Panc1 (cell line): ENCODE measurements around the gene TMEM121. TPM values are rescaled to one million over a fixed set of nuclear protein-coding genes. Genes with fewer than 3 reads are reported as not detected.

Source experiments
- ATAC-seq: fragments of 200-7000 bp; cut with Tn5 transposase; 2 replicates; pipeline ENCODE4 v1.9.1; 2020; ENCODE audit warnings: mild to moderate bottlenecking, moderate library complexity
- BruUV-seq: library from RNA; stranded (reverse); fragments of 400-500 nt; replicated peaks from 2 replicates; lab custom pipeline; 2021; lab: Mats Ljungman, UMichigan
- CTCF ChIA-PET: fragments of 300-600 bp; sonication (Branson Sonifier 250); formaldehyde crosslinking; loops from one replicate; lab custom pipeline; 2022; ENCODE audit warnings: antibody characterized with exemption; lab: Charles Lee
- POLR2A ChIA-PET: fragments of 300-600 bp; sonication (Branson Sonifier 250); formaldehyde crosslinking; loops from one replicate; lab custom pipeline; 2022; ENCODE audit warnings: antibody characterized with exemption; lab: Charles Lee
- DNase-seq: peaks from one replicate; pipeline ENCODE4 v3.0.0-alpha.2; 2010; ENCODE audit warnings: low read depth, low spot score
- H3K27ac ChIP-seq: 2 replicates; pipeline ENCODE4 v1.5.1; 2011; ENCODE audit warnings: mild to moderate bottlenecking, low read length, inconsistent platforms
- H3K27me3 ChIP-seq: fragments of 200-500 bp; sonication (Bioruptor generic); 2 replicates; pipeline ENCODE4 v1.6.0; 2014; ENCODE audit warnings: low read length, inconsistent platforms; ENCODE audit not compliant: control insufficient read depth, insufficient read depth
- H3K36me3 ChIP-seq: fragments of 200-500 bp; sonication (Bioruptor generic); 2 replicates; pipeline ENCODE4 v1.5.1; 2014; ENCODE audit warnings: inconsistent platforms, mild to moderate bottlenecking, low read length, moderate library complexity; ENCODE audit not compliant: control insufficient read depth, insufficient read depth
- H3K4me1 ChIP-seq: 2 replicates; pipeline ENCODE4 v1.5.1; 2011; ENCODE audit warnings: inconsistent platforms, mild to moderate bottlenecking, low read length, moderate library complexity; ENCODE audit not compliant: control insufficient read depth, insufficient read depth
- H3K4me3 ChIP-seq, 2 experiments: 2 replicates each; pipeline ENCODE4 v1.5.1; 2011 to 2012; ENCODE audit warnings: low read depth in 2 of 2, low read length in 2 of 2, mild to moderate bottlenecking in 2 of 2, inconsistent platforms in 1 of 2, moderate library complexity in 1 of 2
- H3K9me3 ChIP-seq: fragments of 200-500 bp; sonication (Bioruptor generic); 2 replicates; pipeline ENCODE4 v1.5.1; 2014; ENCODE audit warnings: low read depth, mild to moderate bottlenecking, inconsistent platforms, low read length, moderate library complexity; ENCODE audit not compliant: control insufficient read depth, insufficient read depth
- CTCF ChIP-seq: fragments of 450-650 bp; IDR thresholded peaks from 2 replicates; pipeline ENCODE4 v1.5.1; 2017; ENCODE audit warnings: mild to moderate bottlenecking
- POLR2AphosphoS5 ChIP-seq: IDR thresholded peaks from 2 replicates; pipeline ENCODE4 v1.6.1; 2012; ENCODE audit warnings: mild to moderate bottlenecking, low read depth, low read length, moderate library complexity
- REST ChIP-seq, 2 experiments: IDR thresholded peaks; 2 replicates each; pipeline ENCODE4 v1.6.1; 2011 to 2012; ENCODE audit warnings: low read depth in 2 of 2, control low read depth in 1 of 2, low read length in 1 of 2, mild to moderate bottlenecking in 1 of 2, moderate library complexity in 1 of 2; ENCODE audit not compliant: insufficient read depth in 1 of 2
- SIN3A ChIP-seq: IDR thresholded peaks from 2 replicates; pipeline ENCODE4 v1.6.1; 2012; ENCODE audit warnings: low read depth, mild to moderate bottlenecking, low read length, moderate library complexity, borderline replicate concordance; ENCODE audit not compliant: insufficient read depth
- TCF7L2 ChIP-seq: IDR thresholded peaks from 2 replicates; pipeline ENCODE4 v1.6.1; 2011; ENCODE audit warnings: mild to moderate bottlenecking, low read depth, low read length, inconsistent platforms
- in situ Hi-C: cut with HindIII; loops from 2 replicates; pipeline ENCODE4 v1.10.0; 2016; ENCODE audit warnings: low sequenced_read_pairs, low pct_unique_long_range_greater_than_20kb
- intact Hi-C: fragments of 100-400 bp; cut with micrococcal nuclease; formaldehyde crosslinking; loops from one replicate; pipeline ENCODE4 v1.10.0; 2022; ENCODE audit not compliant: unreplicated experiment
- total RNA-seq: library from RNA; stranded (reverse); gene quantifications from one replicate; pipeline ENCODE4 v1.2.1, GENCODE V29; 2021; ENCODE audit not compliant: unreplicated experiment

The TMEM121 gene
- total RNA-seq, 1 experiment from 2014 or later: 4.6 TPM

DNA sequence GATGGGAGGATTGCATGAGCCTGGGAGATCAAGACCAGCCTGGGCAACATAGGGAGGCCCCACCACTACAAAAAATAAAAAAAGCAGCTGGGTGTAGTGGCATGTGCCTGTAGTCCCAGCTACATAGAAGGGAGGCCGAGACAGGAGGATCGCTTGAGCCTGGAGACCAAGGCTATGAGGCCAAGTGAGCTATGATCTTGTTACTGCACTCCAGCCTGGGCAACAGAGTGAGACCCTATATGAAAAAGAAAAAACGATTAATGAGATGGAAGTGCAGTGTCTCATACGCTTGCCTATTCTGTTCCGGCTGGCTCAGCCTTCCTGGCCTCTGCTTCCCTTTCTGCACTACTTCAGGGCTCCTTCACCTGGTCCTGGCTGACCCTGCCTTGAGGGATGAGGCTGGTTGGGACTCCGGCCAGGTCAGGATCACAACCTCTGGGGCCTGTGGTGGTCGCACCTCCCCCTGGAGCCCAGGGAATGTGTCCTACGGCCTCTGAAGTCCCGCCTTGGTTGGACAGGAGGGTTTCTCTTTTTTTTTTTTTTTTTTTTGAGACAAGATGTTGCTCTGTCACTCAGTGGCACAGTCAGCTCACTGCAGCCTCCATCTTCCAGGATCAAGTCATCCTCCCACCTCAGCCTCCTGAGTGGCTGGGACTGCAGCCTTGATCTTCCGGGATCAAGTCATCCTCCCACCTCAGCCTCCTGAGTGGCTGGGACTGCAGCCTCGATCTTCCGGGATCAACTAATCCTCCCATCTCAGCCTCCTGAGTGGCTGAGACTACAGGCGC, 24.7 kb upstream of the TMEM121 start:
- Histone ChIP-seq H3K4me1 (no peaks in the 10 kb centered on the region), H3K4me3 (no peak overlapping the region), H3K9me3 (no peaks in the 10 kb centered on the region), H3K27me3 (no peaks in the 10 kb centered on the region), H3K36me3 (no peaks in the 10 kb centered on the region), H3K27ac (no peak overlapping the region)
- BruUV-seq: no TSS peak
- ChIA-PET POLR2A (interaction anchor here (0.6 kb wide), 1 partner anchor 33 kb away, joined by 3 read pairs; no protein-coding TSS in a partner anchor), CTCF (interaction anchor here (0.7 kb wide), 1 partner anchor 26 kb away, joined by 9 read pairs; no protein-coding TSS in a partner anchor)
- intact Hi-C loops: no loop called here
- DNase-seq: no peak
- in situ Hi-C loops: no loop called here
- ATAC-seq: no peak
- TF ChIP-seq REST (IDR thresholded peaks at IDR 0.05; ENCODE audit: insufficient read depth in 1 of 2, low read depth in 2 of 2, low read length in 1 of 2) (no peak), TCF7L2 (no peak), POLR2AphosphoS5 (peak; percentile 60), SIN3A (no peak), CTCF (no peak)

- Histone ChIP-seq H3K4me3 (no peak overlapping the region), H3K27me3 (no peaks in the 10 kb centered on the region), H3K27ac (no peak overlapping the region), H3K4me1 (no peaks in the 10 kb centered on the region), H3K36me3 (no peaks in the 10 kb centered on the region), H3K9me3 (no peaks in the 10 kb centered on the region)
- CTCF ChIA-PET: interaction anchor here (0.7 kb wide), 1 partner anchor 25 kb away, joined by 9 read pairs; no protein-coding TSS in a partner anchor
- intact Hi-C loops: no loop called here
- POLR2A ChIA-PET: no interaction called here
- in situ Hi-C loops: no loop called here
- no peak for DNase-seq
- TF ChIP-seq POLR2AphosphoS5 (peak; percentile 24), REST (IDR thresholded peaks at IDR 0.05; ENCODE audit: insufficient read depth in 1 of 2, low read depth in 2 of 2, low read length in 1 of 2) (no peak)
- 0 out of 2 replicates have a peak, but pooled peaks have one; percentile 8 for ATAC-seq
- no TSS peak for BruUV-seq
Observed at GRCh38 chr14:105502446-105503295, 23.7 kb upstream of the TMEM121 start.
